NCI-H345 treated with DMSO at 0.1 percent for 48 hours (cell line): ENCODE data around the gene NUP214.
A peak's percentile ranks its signal among the peaks of the same experiment; 100 is the strongest.
"Not testable (repeated sequence)": the region's sequence is repeated elsewhere in the genome, so short reads cannot be mapped to it uniquely, and the experiment has no call there.

Experiments
- DNase-seq: peaks from one replicate; lab custom pipeline; 2025; ENCODE audit not compliant: unreplicated experiment; lab: John Stamatoyannopoulos, UW

NUP214 gene

DNA sequence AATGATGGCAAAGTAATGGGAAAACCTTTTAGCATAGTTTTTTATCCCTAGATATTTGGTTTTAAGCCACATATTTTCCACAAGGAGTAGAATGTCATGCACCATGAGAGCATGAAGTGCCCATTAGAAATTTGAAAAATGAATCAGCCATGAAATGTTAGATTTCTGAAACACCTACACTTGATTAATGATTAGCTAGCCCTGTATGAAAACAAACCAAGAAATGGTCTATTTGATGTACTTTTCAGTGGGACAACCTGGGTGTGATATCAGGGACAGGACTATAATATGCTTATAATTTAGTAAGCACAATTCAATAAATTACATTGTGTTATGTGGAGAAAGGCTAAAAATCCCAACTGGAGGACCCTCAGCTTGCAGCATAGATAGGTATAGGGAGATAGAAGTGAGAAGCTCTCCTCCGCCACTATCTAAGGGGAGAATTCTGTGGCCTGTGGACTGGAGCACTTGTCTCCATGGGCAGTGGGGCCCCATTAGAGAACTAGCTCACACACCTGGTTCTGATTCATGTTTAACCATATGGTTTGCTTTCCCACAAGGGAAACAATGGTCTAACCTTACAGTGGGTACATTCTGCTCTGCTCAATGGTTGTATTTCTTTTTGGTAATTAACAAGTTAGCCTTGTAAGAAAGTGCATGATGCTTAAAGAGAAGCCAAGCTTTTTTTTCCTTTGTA is 35.2 kb downstream of the NUP214 start:
- no peak for DNase-seq

- no peak for DNase-seq
Measured at GRCh38 chr9:131161585-131161984, 36.2 kb downstream of the NUP214 start.

- no peak for DNase-seq
Measured at GRCh38 chr9:131162886-131163285, 37.5 kb downstream of the NUP214 start.

DNA sequence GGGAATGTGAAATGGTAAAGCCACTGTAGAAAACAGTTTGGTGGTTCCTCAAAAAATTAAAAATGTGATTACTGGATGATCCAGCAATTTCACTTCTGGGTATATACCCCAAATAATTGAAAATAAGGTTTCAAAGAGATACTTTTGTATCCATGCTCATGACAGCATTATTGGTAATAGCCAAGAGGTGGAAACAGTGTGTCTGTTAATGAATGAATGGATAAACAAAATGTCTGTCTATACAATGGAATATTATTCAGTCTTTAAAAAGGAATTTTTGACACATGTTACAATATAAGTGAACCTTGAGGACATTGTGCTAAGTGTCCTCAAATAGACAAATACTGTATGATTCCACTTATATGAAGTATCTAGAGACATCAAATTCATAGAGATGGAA is 40.1 kb downstream of the NUP214 start:
- no peak for DNase-seq

DNA sequence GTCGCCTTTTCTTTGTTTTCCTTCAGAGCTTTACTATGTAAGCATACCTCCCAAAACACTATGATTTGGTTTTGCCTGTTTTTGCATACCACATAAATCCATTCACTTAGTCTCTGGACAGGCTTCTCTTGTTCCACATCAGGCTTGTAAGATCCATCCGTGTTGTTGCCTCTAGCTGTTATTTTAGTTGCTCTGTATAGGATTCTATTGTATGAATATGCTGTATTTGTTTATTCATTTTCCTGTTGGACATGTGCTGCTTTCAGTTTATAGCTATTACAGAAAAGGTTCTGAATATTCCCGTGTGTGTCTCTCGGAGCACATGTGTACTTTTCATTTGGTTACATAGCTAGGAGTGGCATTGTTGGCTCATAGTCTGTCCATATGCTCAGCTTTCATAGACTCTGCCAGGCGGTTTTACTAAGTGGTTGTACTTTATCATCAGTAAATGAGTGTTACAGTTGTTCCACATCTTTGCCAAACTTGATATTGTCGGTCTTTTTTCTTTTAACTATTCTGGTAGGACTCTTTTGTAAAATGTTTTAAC is 41.8 kb downstream of the NUP214 start:
- DNase-seq: no peak

DNA sequence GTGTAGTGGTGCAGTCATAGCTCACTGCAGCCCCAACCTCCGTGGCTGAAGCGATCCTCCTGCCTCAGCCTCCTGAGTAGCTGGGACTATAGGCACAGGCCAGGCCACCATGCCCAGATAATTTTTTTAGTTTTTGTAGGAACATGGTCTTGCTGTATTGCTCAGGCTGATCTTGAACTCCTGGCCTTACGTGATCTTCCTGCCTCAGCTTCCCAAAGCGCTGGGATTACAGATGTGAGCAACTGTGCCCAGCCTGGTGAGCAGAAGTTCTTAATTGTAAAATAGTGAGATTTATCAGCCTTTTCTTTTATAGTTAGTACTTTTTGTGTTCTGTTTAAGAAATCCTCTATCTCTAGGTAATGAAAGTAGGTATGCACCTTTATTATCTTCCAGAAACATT is 42.5 kb downstream of the NUP214 start:
- DNase-seq: no peak

- no peak for DNase-seq
Measured at GRCh38 chr9:131169563-131170240, 44.3 kb downstream of the NUP214 start.

DNA sequence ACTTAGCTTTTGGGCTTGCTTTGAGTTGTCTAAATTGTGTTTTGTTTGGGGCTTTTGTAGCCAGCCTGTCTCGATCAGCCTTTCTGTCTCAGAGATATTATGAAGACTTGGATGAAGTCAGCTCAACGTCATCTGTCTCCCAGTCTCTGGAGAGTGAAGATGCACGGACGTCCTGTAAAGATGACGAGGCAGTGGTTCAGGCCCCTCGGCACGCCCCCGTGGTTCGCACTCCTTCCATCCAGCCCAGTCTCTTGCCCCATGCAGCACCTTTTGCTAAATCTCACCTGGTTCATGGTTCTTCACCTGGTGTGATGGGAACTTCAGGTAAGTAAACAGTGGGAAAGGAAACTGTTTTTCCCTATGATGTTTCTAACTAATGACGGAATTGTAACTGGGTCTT is 48.6 kb downstream of the NUP214 start:
- no peak for DNase-seq

DNA sequence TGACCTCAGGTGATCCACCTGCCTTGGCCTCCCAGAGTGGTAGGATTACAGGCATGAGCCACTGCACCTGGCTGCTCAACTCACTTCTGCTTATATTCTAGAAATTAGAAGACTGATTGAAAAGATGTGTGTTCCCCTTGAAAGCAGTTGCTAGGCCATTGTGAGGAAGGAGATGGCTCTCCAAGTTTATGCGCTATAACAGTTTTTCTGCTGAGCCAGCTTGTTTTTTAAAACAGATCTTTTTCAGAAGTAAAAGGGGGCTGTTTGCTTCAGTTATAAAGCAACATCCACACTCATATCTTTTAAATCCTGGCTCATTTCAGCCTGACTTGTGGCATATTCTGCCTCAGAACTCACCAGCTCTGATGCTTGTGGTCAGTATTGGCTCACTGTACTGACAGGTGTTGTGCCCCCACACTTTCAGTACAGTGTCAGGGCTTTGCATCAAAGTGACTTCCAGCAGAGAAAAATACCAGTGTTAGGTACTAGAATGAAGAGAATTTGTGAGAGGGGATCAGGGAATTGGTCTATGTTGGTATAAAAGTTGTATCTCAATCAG is 49.4 kb downstream of the NUP214 start:
- DNase-seq: no peak

GRCh38 chr9:131177898-131178297 is 52.5 kb downstream of the NUP214 start:
- DNase-seq: no peak

DNA sequence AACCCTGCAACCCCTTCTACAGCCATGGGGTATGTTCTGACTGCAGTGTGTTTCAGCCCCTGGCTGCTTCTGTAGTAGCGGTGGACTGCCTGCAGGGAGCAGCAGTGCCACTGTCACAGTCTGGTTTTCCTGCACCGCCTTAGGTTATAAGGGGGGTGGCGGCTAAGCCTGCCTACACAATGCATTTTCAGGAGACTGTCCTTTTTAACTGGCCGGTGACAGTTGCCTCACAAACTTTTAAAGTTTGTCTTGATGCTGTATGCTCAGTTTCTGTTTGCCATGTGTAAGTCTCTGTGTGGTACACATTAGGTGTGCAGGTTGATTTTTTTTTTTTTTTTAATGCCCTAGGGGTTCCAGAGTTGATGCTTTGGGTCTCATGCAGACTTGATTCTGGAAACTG is 53.0 kb downstream of the NUP214 start:
- peak; percentile 57 for DNase-seq

DNA sequence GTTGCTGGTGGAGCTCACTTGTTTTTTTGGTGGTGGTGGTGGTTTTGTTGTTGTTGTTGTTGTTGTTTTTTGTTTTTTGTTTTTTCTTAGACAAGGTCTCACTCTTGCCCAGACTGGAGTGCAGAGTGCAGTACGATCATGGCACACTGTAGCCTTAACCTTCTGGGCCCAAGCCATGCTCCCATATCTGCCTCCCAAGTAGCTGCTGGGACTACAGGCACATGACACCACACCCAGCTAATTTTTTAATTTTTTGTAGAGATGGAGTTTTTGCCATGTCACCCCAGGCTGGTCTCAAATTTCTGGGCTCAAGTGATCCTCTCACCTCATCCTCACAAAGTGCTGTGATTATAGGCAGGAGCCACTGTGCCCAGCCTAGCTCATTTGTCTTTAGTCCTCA is 53.5 kb downstream of the NUP214 start:
- no peak for DNase-seq

DNA sequence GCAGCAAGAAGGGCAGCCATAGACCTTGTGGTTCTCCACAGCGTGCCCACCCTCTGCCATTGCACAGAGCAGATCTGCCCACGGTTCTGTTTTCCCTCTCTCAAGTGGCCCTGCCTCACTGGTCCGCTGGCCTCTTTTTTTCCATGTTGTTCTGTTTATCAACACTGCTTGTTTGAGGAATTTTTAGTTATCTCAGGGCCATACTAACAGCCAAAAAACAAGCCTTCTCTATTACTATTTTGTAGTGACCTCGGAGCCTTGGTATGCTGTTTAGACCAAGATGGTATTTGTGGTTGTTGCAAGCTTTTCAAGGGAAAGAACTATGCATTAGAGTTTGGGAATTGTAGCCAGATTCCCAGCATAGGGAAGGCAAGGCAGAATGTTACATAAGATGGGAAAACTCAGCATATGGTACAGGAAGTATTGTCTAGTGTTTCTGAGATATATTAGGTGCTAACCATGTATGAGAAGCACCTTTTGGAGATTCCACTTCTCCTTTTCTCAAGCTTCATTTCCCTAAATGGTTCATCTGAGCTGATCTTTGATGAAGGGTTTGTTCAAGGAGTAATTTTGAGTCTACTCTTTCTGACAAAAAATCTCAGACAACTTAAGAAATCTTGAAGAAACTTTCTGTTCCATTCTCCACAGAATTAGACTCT is 54.3 kb downstream of the NUP214 start:
- no peak for DNase-seq

DNA sequence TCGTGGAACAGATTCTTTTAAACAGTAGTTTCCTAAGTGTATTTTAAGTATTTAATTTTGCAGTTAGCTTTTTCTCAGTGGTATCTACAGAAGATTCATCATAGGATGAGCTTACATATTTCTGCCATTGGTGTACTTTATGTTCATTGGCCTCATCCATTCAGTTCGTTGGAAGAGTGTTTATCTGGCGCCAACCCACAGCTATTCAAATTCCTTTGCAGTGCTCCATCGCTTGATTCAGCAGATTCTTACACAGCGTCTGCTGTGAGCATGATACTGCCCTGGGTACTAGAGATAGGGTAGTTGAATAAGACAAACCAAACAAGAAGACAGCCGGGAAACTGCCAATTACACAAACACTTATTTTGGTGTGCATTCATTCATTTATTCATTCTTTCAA is 55.1 kb downstream of the NUP214 start:
- DNase-seq: no peak

- DNase-seq: no peak
Measured at GRCh38 chr9:131181091-131181681, 55.8 kb downstream of the NUP214 start.

DNA sequence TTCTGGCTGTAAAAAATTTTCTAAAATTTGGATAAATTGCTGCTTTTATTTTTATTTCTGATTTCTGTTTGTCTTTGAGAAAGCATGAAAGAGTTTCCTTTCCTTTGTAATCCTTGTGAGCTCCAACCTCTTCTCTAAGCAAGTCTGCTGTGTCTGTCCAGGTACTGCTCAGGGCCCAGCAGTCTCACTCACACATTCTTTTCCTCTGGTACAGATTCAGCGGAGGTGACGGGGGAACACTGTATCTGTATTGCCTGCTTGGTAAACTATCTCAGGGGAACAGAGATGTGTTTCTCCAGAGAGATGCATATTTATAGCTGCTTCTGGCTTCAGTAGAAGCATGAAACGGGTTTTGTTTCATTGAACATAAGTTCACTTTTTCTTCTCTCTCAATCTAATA is 60.5 kb downstream of the NUP214 start:
- DNase-seq: no peak

- no peak for DNase-seq
Measured at GRCh38 chr9:131186622-131187021, 61.2 kb downstream of the NUP214 start.

DNA sequence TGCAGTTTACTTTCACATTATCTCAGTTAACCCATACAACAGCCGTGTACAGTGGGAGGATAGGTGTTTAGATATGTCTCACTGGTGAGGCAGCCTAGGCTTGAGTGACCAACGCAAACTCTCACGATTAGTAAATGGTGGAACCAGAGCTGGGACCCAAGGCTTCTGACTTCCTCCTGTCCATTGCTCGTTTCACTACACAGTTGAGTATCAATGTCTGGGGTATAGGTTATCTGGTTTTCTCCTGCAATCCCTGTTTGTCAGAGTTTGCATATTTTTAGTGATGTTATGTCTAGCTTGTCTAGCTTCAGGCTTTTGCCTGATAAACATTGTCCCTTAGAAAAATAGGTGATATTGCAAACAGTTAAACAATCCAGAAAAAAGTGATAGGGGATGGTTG is 62.6 kb downstream of the NUP214 start:
- DNase-seq: no peak

- no peak for DNase-seq
Measured at GRCh38 chr9:131188976-131189375, 63.6 kb downstream of the NUP214 start.

GRCh38 chr9:131190191-131190590 is 64.8 kb downstream of the NUP214 start:
- no peak for DNase-seq

DNA sequence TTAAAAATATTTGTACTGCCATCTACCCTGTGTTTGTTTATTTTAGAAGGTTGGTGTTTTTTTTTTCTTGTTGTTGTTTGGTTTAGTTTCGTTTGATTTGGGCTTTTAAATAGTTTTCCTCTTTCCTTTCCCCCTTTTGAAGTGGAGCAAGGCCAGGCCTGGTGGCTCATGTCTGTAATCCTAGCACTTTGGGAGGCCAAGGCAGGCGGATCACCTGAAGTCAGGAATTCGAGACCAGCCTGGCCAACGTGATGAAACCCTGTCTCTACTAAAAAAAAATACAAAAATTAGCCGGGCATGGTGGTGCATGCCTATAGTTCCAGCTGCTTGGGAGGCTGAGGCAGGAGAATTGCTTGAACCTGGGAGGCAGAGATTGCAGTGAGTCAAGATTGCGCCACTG is 65.6 kb downstream of the NUP214 start:
- DNase-seq: not testable (repeated sequence)
